Adrenal gland (tissue), 5 donors: ENCODE results near the gene PHF21A.

ENCODE experiments used
- POLR2A ChIP-seq, 2 donors: fragments of 450-650 bp; IDR thresholded peaks; one replicate each; pipeline ENCODE4 v1.6.1; 2017; ENCODE audit warnings: antibody characterized with exemption in 2 of 2, mild to moderate bottlenecking in 2 of 2, moderate library complexity in 1 of 2
- TF ChIP-seq, protein P1 (sequence below), 6 experiments: fragments of 450-650 bp in 4 of 6; fragments of 200-600 bp in 2 of 6; sonication (generic) in 1 of 6; IDR thresholded peaks; 1 replicate in 5 of 6; 2 replicates in 1 of 6; pipeline versions ENCODE4 v1.5.1 to v1.8.0; 2016 to 2021; ENCODE audit warnings: antibody characterized with exemption in 6 of 6, mild to moderate bottlenecking in 2 of 6, moderate library complexity in 1 of 6
- donor health status: DM: no; HTN: no; CAD: no.

DNA sequence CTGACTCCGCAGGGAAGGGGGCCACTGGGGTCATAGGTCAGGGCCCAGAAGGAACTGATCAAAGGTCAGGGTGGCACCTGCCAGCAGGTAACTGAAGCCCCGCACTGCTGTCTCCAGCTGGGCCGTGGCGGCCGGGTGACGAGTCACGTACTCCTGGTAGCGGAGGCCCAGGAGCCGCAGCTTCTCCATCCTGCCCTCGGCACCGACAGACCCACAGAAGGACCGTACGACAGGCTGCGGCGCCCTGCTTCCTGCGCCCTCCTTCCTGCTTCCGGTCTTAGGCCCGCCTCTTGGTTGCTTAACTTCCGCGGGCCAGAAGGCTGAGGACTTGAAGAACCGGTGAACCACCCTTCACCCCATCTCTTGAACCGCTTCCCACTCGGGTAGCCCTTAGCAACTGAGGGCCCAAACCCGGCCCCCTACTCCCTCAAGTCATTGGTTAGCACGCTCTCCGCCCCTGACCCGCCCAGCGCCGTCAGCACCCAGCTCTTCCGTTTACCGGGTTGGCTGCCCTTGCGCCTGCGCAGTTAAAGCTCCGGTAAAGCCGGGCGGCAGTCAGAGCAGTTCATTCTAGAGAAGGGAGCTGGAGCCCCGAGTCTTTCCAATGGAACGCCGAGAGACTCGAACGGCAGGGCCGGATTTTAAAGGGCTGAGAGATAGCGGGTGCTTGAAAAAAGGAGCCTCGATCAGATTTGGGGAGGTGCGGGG lies 203.5 kb downstream of the PHF21A start, which contains the start of gene PEX16:
- TF ChIP-seq POLR2A (IDR thresholded peaks at IDR 0.05): peak; percentile 54 to 68
- TF ChIP-seq, protein P1, sequence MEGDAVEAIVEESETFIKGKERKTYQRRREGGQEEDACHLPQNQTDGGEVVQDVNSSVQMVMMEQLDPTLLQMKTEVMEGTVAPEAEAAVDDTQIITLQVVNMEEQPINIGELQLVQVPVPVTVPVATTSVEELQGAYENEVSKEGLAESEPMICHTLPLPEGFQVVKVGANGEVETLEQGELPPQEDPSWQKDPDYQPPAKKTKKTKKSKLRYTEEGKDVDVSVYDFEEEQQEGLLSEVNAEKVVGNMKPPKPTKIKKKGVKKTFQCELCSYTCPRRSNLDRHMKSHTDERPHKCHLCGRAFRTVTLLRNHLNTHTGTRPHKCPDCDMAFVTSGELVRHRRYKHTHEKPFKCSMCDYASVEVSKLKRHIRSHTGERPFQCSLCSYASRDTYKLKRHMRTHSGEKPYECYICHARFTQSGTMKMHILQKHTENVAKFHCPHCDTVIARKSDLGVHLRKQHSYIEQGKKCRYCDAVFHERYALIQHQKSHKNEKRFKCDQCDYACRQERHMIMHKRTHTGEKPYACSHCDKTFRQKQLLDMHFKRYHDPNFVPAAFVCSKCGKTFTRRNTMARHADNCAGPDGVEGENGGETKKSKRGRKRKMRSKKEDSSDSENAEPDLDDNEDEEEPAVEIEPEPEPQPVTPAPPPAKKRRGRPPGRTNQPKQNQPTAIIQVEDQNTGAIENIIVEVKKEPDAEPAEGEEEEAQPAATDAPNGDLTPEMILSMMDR (IDR thresholded peaks at IDR 0.05): no peak
